Activated B cell treated with CpG ODN at 0.5 μM for 24 hours (primary cell): ENCODE measurements around the gene RGPD3. TPM values are rescaled to one million over a fixed set of nuclear protein-coding genes. Genes with fewer than 3 reads are reported as not detected.

Source experiments
- ATAC-seq: fragments of 200-7000 bp; cut with Tn5 transposase; one replicate; pipeline ENCODE4 v1.10.0; 2021; ENCODE audit warnings: low read depth, mild to moderate bottlenecking, moderate library complexity
- CTCF ChIA-PET: fragments of 350-600 bp; sonication (Branson Sonifier 250); formaldehyde crosslinking; loops from one replicate; lab custom pipeline; 2021; ENCODE audit warnings: antibody characterized with exemption; lab: Charles Lee
- POLR2A ChIA-PET: fragments of 350-600 bp; sonication (Branson Sonifier 250); formaldehyde crosslinking; loops from one replicate; lab custom pipeline; 2021; ENCODE audit warnings: antibody characterized with exemption; lab: Charles Lee
- DNase-seq: peaks from one replicate; pipeline ENCODE4 v3.0.0; 2022
- H3K27ac Mint-ChIP-seq: one replicate; pipeline ENCODE4 v1.8.0; 2020; ENCODE audit warnings: mixed read lengths
- H3K27me3 Mint-ChIP-seq: one replicate; pipeline ENCODE4 v1.8.0; 2021; ENCODE audit warnings: mixed read lengths
- H3K36me3 Mint-ChIP-seq: one replicate; pipeline ENCODE4 v1.8.0; 2021; ENCODE audit warnings: low read depth, mixed read lengths
- H3K4me1 Mint-ChIP-seq: one replicate; pipeline ENCODE4 v1.8.0; 2021; ENCODE audit warnings: mixed read lengths
- H3K4me3 Mint-ChIP-seq: one replicate; pipeline ENCODE4 v1.8.0; 2020; ENCODE audit warnings: mild to moderate bottlenecking, mixed read lengths
- H3K9me3 Mint-ChIP-seq: one replicate; pipeline ENCODE4 v1.8.0; 2020; ENCODE audit warnings: mixed read lengths
- intact Hi-C: fragments of 100-400 bp; cut with micrococcal nuclease; formaldehyde crosslinking; loops from one replicate; pipeline ENCODE4 v1.15.1; 2024
- total RNA-seq: library from RNA; stranded (reverse); gene quantifications from 2 replicates; pipeline ENCODE4 v1.2.3, GENCODE V29; 2022
- TF ChIP-seq, protein P1 (sequence below): fragments of 200-600 bp; IDR thresholded peaks from one replicate; pipeline ENCODE4 v1.8.0; 2022; ENCODE audit warnings: antibody characterized with exemption, mild to moderate bottlenecking

Gene RGPD3
- total RNA-seq, 1 donor from 2014 or later, result 0.35 TPM

- no peaks in the 10 kb centered on the region for H3K4me1 Mint-ChIP-seq
- ATAC-seq (no peak), DNase-seq (no peak)
- no peaks in the 10 kb centered on the region for H3K9me3 Mint-ChIP-seq
- CTCF ChIA-PET, result no interaction called here
- intact Hi-C loops, result no loop called here
- H3K4me3 Mint-ChIP-seq, result no peak overlapping the region
- no peak overlapping the region for H3K27ac Mint-ChIP-seq
- H3K36me3 Mint-ChIP-seq, result no peaks in the 10 kb centered on the region
- peaks cover 7% of the 10 kb centered on the region for H3K27me3 Mint-ChIP-seq
- TF ChIP-seq, protein P1, sequence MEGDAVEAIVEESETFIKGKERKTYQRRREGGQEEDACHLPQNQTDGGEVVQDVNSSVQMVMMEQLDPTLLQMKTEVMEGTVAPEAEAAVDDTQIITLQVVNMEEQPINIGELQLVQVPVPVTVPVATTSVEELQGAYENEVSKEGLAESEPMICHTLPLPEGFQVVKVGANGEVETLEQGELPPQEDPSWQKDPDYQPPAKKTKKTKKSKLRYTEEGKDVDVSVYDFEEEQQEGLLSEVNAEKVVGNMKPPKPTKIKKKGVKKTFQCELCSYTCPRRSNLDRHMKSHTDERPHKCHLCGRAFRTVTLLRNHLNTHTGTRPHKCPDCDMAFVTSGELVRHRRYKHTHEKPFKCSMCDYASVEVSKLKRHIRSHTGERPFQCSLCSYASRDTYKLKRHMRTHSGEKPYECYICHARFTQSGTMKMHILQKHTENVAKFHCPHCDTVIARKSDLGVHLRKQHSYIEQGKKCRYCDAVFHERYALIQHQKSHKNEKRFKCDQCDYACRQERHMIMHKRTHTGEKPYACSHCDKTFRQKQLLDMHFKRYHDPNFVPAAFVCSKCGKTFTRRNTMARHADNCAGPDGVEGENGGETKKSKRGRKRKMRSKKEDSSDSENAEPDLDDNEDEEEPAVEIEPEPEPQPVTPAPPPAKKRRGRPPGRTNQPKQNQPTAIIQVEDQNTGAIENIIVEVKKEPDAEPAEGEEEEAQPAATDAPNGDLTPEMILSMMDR, result no peak
- POLR2A ChIA-PET, result no interaction called here
Observed at GRCh38 chr2:106358081-106358480, 110.1 kb downstream of the RGPD3 start.

GRCh38 chr2:106356291-106356690 is 111.9 kb downstream of the RGPD3 start:
- ATAC-seq (no peak), DNase-seq (no peak)
- no peaks in the 10 kb centered on the region for H3K36me3 Mint-ChIP-seq
- H3K4me1 Mint-ChIP-seq, result no peaks in the 10 kb centered on the region
- no peaks in the 10 kb centered on the region for H3K9me3 Mint-ChIP-seq
- TF ChIP-seq, protein P1, result no peak
- no peak overlapping the region for H3K27ac Mint-ChIP-seq
- ChIA-PET CTCF (no interaction called here), POLR2A (no interaction called here)
- intact Hi-C loops, result no loop called here
- no peak overlapping the region for H3K4me3 Mint-ChIP-seq
- peaks cover 7% of the 10 kb centered on the region for H3K27me3 Mint-ChIP-seq

GRCh38 chr2:106353676-106354075 is 114.5 kb downstream of the RGPD3 start:
- TF ChIP-seq, protein P1, result no peak
- POLR2A ChIA-PET, result no interaction called here
- H3K27me3 Mint-ChIP-seq, result peaks cover 7% of the 10 kb centered on the region
- DNase-seq (no peak), ATAC-seq (no peak)
- H3K9me3 Mint-ChIP-seq, result no peaks in the 10 kb centered on the region
- CTCF ChIA-PET, result no interaction called here
- no peak overlapping the region for H3K4me3 Mint-ChIP-seq
- no peak overlapping the region for H3K27ac Mint-ChIP-seq
- no peaks in the 10 kb centered on the region for H3K36me3 Mint-ChIP-seq
- H3K4me1 Mint-ChIP-seq, result no peaks in the 10 kb centered on the region
- intact Hi-C loops, result no loop called here

GRCh38 chr2:106350980-106351379 is 117.2 kb downstream of the RGPD3 start:
- Mint-ChIP-seq H3K27me3 (peaks cover 6% of the 10 kb centered on the region), H3K9me3 (no peaks in the 10 kb centered on the region), H3K4me3 (no peak overlapping the region), H3K36me3 (no peaks in the 10 kb centered on the region), H3K4me1 (no peaks in the 10 kb centered on the region), H3K27ac (no peak overlapping the region)
- DNase-seq (no peak), ATAC-seq (no peak)
- ChIA-PET CTCF (no interaction called here), POLR2A (no interaction called here)
- intact Hi-C loops, result no loop called here
- TF ChIP-seq, protein P1, result no peak

- no peaks in the 10 kb centered on the region for H3K36me3 Mint-ChIP-seq
Observed at GRCh38 chr2:106344302-106344701, 123.9 kb downstream of the RGPD3 start.

More at GRCh38 chr2:106344302-106344701, 123.9 kb downstream of the RGPD3 start:
- ATAC-seq (no peak), DNase-seq (no peak)
- intact Hi-C loops, result no loop called here
- TF ChIP-seq, protein P1, result no peak
- Mint-ChIP-seq H3K9me3 (no peaks in the 10 kb centered on the region), H3K4me1 (no peaks in the 10 kb centered on the region), H3K27ac (no peak overlapping the region), H3K27me3 (no peaks in the 10 kb centered on the region), H3K4me3 (no peak overlapping the region)
- CTCF ChIA-PET, result no interaction called here
- POLR2A ChIA-PET, result no interaction called here
